ENCODE data around the gene PLA2G10. TPM values are rescaled to one million over a fixed set of nuclear protein-coding genes. Genes with fewer than 3 reads are reported as not detected.
"Not testable (repeated sequence)": the region's sequence is repeated elsewhere in the genome, so short reads cannot be mapped to it uniquely, and the experiment has no call there.

Gene PLA2G10
- polyA plus RNA-seq, 1 experiment, result not detected

GRCh38 chr16:14641926-14642325 lies 52.2 kb downstream of the PLA2G10 start:
- CTCF ChIA-PET, result no interaction called here
- Histone ChIP-seq H3K27ac (ENCODE audit: low read depth, low read length) (no peak overlapping the region), H3K9me3 (ENCODE audit: control insufficient read depth, insufficient read depth, low read length) (no peaks in the 10 kb centered on the region), H3K4me3 (ENCODE audit: low read depth, low read length) (no peak overlapping the region), H3K27me3 (ENCODE audit: control insufficient read depth, insufficient read depth, low read length) (no peaks in the 10 kb centered on the region)
- no peak for DNase-seq (ENCODE audit: low read depth, low spot score)
- POLR2A ChIA-PET, result no interaction called here
- TF ChIP-seq CTCF (IDR thresholded peaks at IDR 0.05; ENCODE audit: low read depth, low read length), result no peak

GRCh38 chr16:14641206-14641605 lies 52.9 kb downstream of the PLA2G10 start:
- H3K27ac ChIP-seq (ENCODE audit: low read depth, low read length), result no peak overlapping the region
- H3K4me3 ChIP-seq (ENCODE audit: low read depth, low read length), result no peak overlapping the region
- no peaks in the 10 kb centered on the region for H3K27me3 ChIP-seq (ENCODE audit: control insufficient read depth, insufficient read depth, low read length)
- CTCF ChIA-PET, result no interaction called here
- H3K9me3 ChIP-seq (ENCODE audit: control insufficient read depth, insufficient read depth, low read length), result no peaks in the 10 kb centered on the region
- POLR2A ChIA-PET, result interaction anchor here (0.6 to 0.9 kb wide), 3 partner anchors 9 to 721 kb away, joined by 3 to 6 read pairs (median 3); partner anchors contain the start of genes BFAR and ERCC4
- DNase-seq (ENCODE audit: low read depth, low spot score), result no peak
- no peak for TF ChIP-seq CTCF (IDR thresholded peaks at IDR 0.05; ENCODE audit: low read depth, low read length)

GRCh38 chr16:14640538-14640937 lies 53.6 kb downstream of the PLA2G10 start:
- no peak for DNase-seq (ENCODE audit: low read depth, low spot score)
- TF ChIP-seq CTCF (IDR thresholded peaks at IDR 0.05; ENCODE audit: low read depth, low read length), result no peak
- Histone ChIP-seq H3K4me3 (ENCODE audit: low read depth, low read length) (no peak overlapping the region), H3K27ac (ENCODE audit: low read depth, low read length) (no peak overlapping the region), H3K9me3 (ENCODE audit: control insufficient read depth, insufficient read depth, low read length) (no peaks in the 10 kb centered on the region), H3K27me3 (ENCODE audit: control insufficient read depth, insufficient read depth, low read length) (no peaks in the 10 kb centered on the region)
- ChIA-PET POLR2A (interaction anchor here (0.9 kb wide), 1 partner anchor 721 kb away, joined by 6 read pairs; the partner anchor contains the start of gene ERCC4), CTCF (no interaction called here)

GRCh38 chr16:14636951-14637240 lies 57.2 kb downstream of the PLA2G10 start:
- H3K27me3 ChIP-seq (ENCODE audit: control insufficient read depth, insufficient read depth, low read length); CTCF ChIA-PET; H3K27ac ChIP-seq (ENCODE audit: low read depth, low read length); H3K9me3 ChIP-seq (ENCODE audit: control insufficient read depth, insufficient read depth, low read length); H3K4me3 ChIP-seq (ENCODE audit: low read depth, low read length); POLR2A ChIA-PET; DNase-seq (ENCODE audit: low read depth, low spot score): not testable (repeated sequence)

- H3K4me3 ChIP-seq (ENCODE audit: low read depth, low read length); CTCF ChIA-PET; POLR2A ChIA-PET; DNase-seq (ENCODE audit: low read depth, low spot score); H3K27me3 ChIP-seq (ENCODE audit: control insufficient read depth, insufficient read depth, low read length); H3K27ac ChIP-seq (ENCODE audit: low read depth, low read length); H3K9me3 ChIP-seq (ENCODE audit: control insufficient read depth, insufficient read depth, low read length): not testable (repeated sequence)
Measured at GRCh38 chr16:14636179-14636950, 57.7 kb downstream of the PLA2G10 start.

- ChIA-PET CTCF (no interaction called here), POLR2A (no interaction called here)
- Histone ChIP-seq H3K9me3 (ENCODE audit: control insufficient read depth, insufficient read depth, low read length) (no peaks in the 10 kb centered on the region; the same call in 1 of the 2 replicates), H3K27ac (ENCODE audit: low read depth, low read length) (no peak overlapping the region), H3K27me3 (ENCODE audit: control insufficient read depth, insufficient read depth, low read length) (no peaks in the 10 kb centered on the region), H3K4me3 (ENCODE audit: low read depth, low read length) (no peak overlapping the region)
- no peak for DNase-seq (ENCODE audit: low read depth, low spot score)
- no peak for TF ChIP-seq CTCF (IDR thresholded peaks at IDR 0.05; ENCODE audit: low read depth, low read length)
Measured at GRCh38 chr16:14635395-14636165, 58.5 kb downstream of the PLA2G10 start.

Data from AG04450 (cell line).